ENCODE results near the gene CCT6A.
A peak's percentile ranks its signal among the peaks of the same experiment; 100 is the strongest.
"Not testable (repeated sequence)": the region's sequence is repeated elsewhere in the genome, so short reads cannot be mapped to it uniquely, and the experiment has no call there.

Gene CCT6A

GRCh38 chr7:56051339-56052191 lies at the start of gene CCT6A, which contains the start of gene PSPH:
CCT6A (plus strand) TSS chr7:56051765; CDS start chr7:56051849, 84 bp downstream.
PSPH (minus strand) TSS chr7:56051444; CDS start chr7:56021212, 30,232 bp downstream.
- DNase-seq = peak; percentile 98
- H3K4me3 ChIP-seq (ENCODE audit: low read depth, low read length) = peak within 1 kb of the TSS; percentile 99
- no peak for TF ChIP-seq CTCF (IDR thresholded peaks at IDR 0.05; ENCODE audit: low read depth, low read length)
- no peaks in the 10 kb centered on the region for H3K9me3 ChIP-seq (ENCODE audit: severe bottlenecking)
- H3K27me3 ChIP-seq (ENCODE audit: insufficient read depth, low read depth, severe bottlenecking) = no peaks in the 10 kb centered on the region
- peaks cover 45% of the 10 kb centered on the region for H3K36me3 ChIP-seq
- peak within 1 kb of the TSS; percentile 94 for H3K27ac ChIP-seq

- Histone ChIP-seq H3K9me3 (ENCODE audit: severe bottlenecking) (no peaks in the 10 kb centered on the region), H3K36me3 (peaks cover 4% of the 10 kb centered on the region), H3K27ac (no peak overlapping the region), H3K27me3 (ENCODE audit: insufficient read depth, low read depth, severe bottlenecking) (no peaks in the 10 kb centered on the region), H3K4me3 (ENCODE audit: low read depth, low read length) (no peak overlapping the region)
- no peak for DNase-seq
- TF ChIP-seq CTCF (IDR thresholded peaks at IDR 0.05; ENCODE audit: low read depth, low read length) = no peak
These were observed 47.8 kb upstream of the CCT6A start for GRCh38 chr7:56003749-56004148.

GRCh38 chr7:56007167-56007652 lies 44.4 kb upstream of the CCT6A start:
- no peaks in the 10 kb centered on the region for H3K27me3 ChIP-seq (ENCODE audit: insufficient read depth, low read depth, severe bottlenecking)
- H3K36me3 ChIP-seq = peaks cover 10% of the 10 kb centered on the region
- no peak overlapping the region for H3K4me3 ChIP-seq (ENCODE audit: low read depth, low read length)
- no peak overlapping the region for H3K27ac ChIP-seq
- no peak for TF ChIP-seq CTCF (IDR thresholded peaks at IDR 0.05; ENCODE audit: low read depth, low read length)
- no peak for DNase-seq
- H3K9me3 ChIP-seq (ENCODE audit: severe bottlenecking) = no peaks in the 10 kb centered on the region

- Histone ChIP-seq H3K9me3 (ENCODE audit: severe bottlenecking) (no peaks in the 10 kb centered on the region), H3K4me3 (ENCODE audit: low read depth, low read length) (no peak overlapping the region), H3K36me3 (peaks cover 17% of the 10 kb centered on the region), H3K27me3 (ENCODE audit: insufficient read depth, low read depth, severe bottlenecking) (no peaks in the 10 kb centered on the region), H3K27ac (no peak overlapping the region)
- TF ChIP-seq CTCF (IDR thresholded peaks at IDR 0.05; ENCODE audit: low read depth, low read length) = no peak
- DNase-seq = no peak
These were observed 43.7 kb upstream of the CCT6A start for GRCh38 chr7:56007891-56008290.

- TF ChIP-seq CTCF (IDR thresholded peaks at IDR 0.05; ENCODE audit: low read depth, low read length) = no peak
- H3K4me3 ChIP-seq (ENCODE audit: low read depth, low read length) = no peak overlapping the region
- H3K9me3 ChIP-seq (ENCODE audit: severe bottlenecking) = no peaks in the 10 kb centered on the region
- DNase-seq = no peak
- H3K27me3 ChIP-seq (ENCODE audit: insufficient read depth, low read depth, severe bottlenecking) = no peaks in the 10 kb centered on the region
- H3K27ac ChIP-seq = no peak overlapping the region
- peaks cover 24% of the 10 kb centered on the region for H3K36me3 ChIP-seq
These were observed 41.9 kb upstream of the CCT6A start for GRCh38 chr7:56009695-56010094.

GRCh38 chr7:56017015-56017414 lies 34.5 kb upstream of the CCT6A start:
- H3K27ac ChIP-seq; DNase-seq; H3K4me3 ChIP-seq (ENCODE audit: low read depth, low read length); H3K9me3 ChIP-seq (ENCODE audit: severe bottlenecking); H3K27me3 ChIP-seq (ENCODE audit: insufficient read depth, low read depth, severe bottlenecking): not testable (repeated sequence)
- H3K36me3 ChIP-seq = peaks cover 56% of the 10 kb centered on the region

All from WERI-Rb-1 (cell line).